OCI-LY7 (cell line): ENCODE results near the gene ANKRD44.

Source experiments
- CTCF ChIP-seq: fragments of 200-600 bp; sonication (generic); conservative IDR thresholded peaks from 2 replicates; pipeline ENCODE4 v1.5.1; 2014; ENCODE audit warnings: mild to moderate bottlenecking, antibody characterized with exemption, low read length, moderate library complexity, mixed read lengths
- EZH2phosphoT487 ChIP-seq: fragments of 200-600 bp; sonication (generic); IDR thresholded peaks from 2 replicates; pipeline ENCODE4 v1.6.1; 2018; ENCODE audit warnings: low read depth, borderline replicate concordance, mild to moderate bottlenecking, mixed run types, antibody characterized with exemption, low read length, moderate library complexity, mixed read lengths

DNA sequence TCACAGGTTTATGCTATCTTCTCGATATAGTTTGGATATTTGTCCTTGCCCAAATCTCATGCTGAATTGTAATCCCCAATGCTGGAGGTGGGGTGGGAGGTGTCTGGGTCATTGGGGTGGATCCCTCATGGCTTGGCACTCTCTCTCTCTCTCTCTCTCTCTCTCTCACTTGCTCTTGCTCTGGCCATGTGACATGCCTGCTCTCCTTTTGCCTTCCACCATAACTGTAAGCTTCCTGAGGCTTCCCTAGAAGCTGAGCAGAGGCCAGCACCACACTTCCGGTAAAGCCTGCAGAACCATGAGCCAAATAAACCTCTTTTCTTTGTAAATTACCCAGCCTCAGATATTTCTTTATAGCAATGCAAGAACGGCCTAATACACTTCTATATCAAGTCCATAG, 342.8 kb downstream of the ANKRD44 start:
- TF ChIP-seq CTCF (no peak), EZH2phosphoT487 (no peak)
